K562 (cell line): ENCODE results near the gene DPEP3. TPM values are rescaled to one million over a fixed set of nuclear protein-coding genes. Genes with fewer than 3 reads are reported as not detected.

Experiments used
- CEBPB ChIP-seq: fragments of 450-650 bp; IDR thresholded peaks from 2 replicates; pipeline ENCODE4 v1.6.1; 2016; ENCODE audit warnings: missing genetic modification characterization, missing compliant biosample characterization
- HDAC8 ChIP-seq: fragments of 450-650 bp; IDR thresholded peaks from 2 replicates; pipeline ENCODE4 v1.6.1; 2016; ENCODE audit warnings: mild to moderate bottlenecking, missing genetic modification characterization, moderate library complexity, missing compliant biosample characterization
- HLTF ChIP-seq: fragments of 450-650 bp; IDR thresholded peaks from 2 replicates; pipeline ENCODE4 v1.6.1; 2016
- HMGN3 ChIP-seq: IDR thresholded peaks from 2 replicates; pipeline ENCODE4 v1.6.1; 2011; ENCODE audit warnings: borderline replicate concordance, low read depth, mild to moderate bottlenecking, mixed read lengths, low read length; ENCODE audit not compliant: insufficient read length; ENCODE audit errors: extremely low read depth
- LARP7 ChIP-seq: fragments of 450-650 bp; IDR thresholded peaks from 2 replicates; pipeline ENCODE4 v1.6.1; 2016
- MCM2 ChIP-seq: fragments of 450-650 bp; IDR thresholded peaks from 2 replicates; pipeline ENCODE4 v1.6.1; 2017; ENCODE audit warnings: low read depth, mild to moderate bottlenecking
- MCM3 ChIP-seq: fragments of 450-650 bp; IDR thresholded peaks from 2 replicates; pipeline ENCODE4 v1.6.1; 2016
- NCOA1 ChIP-seq: fragments of 450-650 bp; IDR thresholded peaks from 2 replicates; pipeline ENCODE4 v1.6.1; 2016; ENCODE audit warnings: low read depth
- PPARD ChIP-seq: fragments of 250-450 bp; sonication (Bioruptor Pico); IDR thresholded peaks from 2 replicates; pipeline ENCODE4 v1.8.0; 2022; ENCODE audit warnings: inconsistent platforms, mild to moderate bottlenecking, moderate library complexity
- RBM15 ChIP-seq: fragments of 200-400 bp; formaldehyde crosslinking; IDR thresholded peaks from 2 replicates; pipeline ENCODE4 v1.6.1; 2018; ENCODE audit warnings: mild to moderate bottlenecking, low read length, moderate library complexity; ENCODE audit not compliant: insufficient read depth
- SIRT6 ChIP-seq: IDR thresholded peaks from one replicate; pipeline ENCODE4 v1.6.1; 2012; ENCODE audit warnings: low read depth, mild to moderate bottlenecking, control low read depth, inconsistent platforms, low read length, moderate library complexity
- TBL1XR1 ChIP-seq, 2 experiments: IDR thresholded peaks; 2 replicates each; pipeline ENCODE4 v1.6.1; 2012; ENCODE audit warnings: improper control_type of control experiment in 2 of 2, low read length in 2 of 2, mild to moderate bottlenecking in 1 of 2
- ZNF217 ChIP-seq: sonication (generic); formaldehyde crosslinking; IDR thresholded peaks from 2 replicates; pipeline ENCODE4 v1.8.0; 2022; ENCODE audit warnings: mild to moderate bottlenecking, missing genetic modification reagents
- ZNF589 ChIP-seq: fragments of 200-800 bp; sonication (Bioruptor generic); IDR thresholded peaks from 2 replicates; pipeline ENCODE4 v1.6.1; 2016; ENCODE audit warnings: low read depth, missing genetic modification characterization, missing compliant biosample characterization
- ZNF764 ChIP-seq: fragments of 250-450 bp; sonication (Bioruptor Pico); IDR thresholded peaks from 2 replicates; pipeline ENCODE4 v1.4.0; 2020; ENCODE audit warnings: low read depth, mild to moderate bottlenecking, moderate library complexity
- polyA plus RNA-seq, 8 experiments: library from polyadenylated mRNA; depleted of rRNA in 4 of 8; stranded (reverse) in 5 of 8; unstranded in 3 of 8; fragments of >200 nt; fragmentation: Nextera tagmentation in 2 of 8; fragmentation: Illumina TruSeq in 1 of 8; extraction: Ambion mirVana in 2 of 8; extraction: Trizol in 1 of 8; gene quantifications; 2 replicates each; pipeline versions ENCODE4 v1.2.1 to v1.2.3, GENCODE V29; 2011 to 2014; ENCODE audit warnings: inconsistent platforms in 1 of 8, missing spikeins in 1 of 8
- total RNA-seq, 7 experiments: library from RNA; depleted of rRNA in 6 of 7; stranded (reverse); fragments of >200 nt in 6 of 7; fragmentation: Illumina TruSeq in 2 of 7; extraction: Trizol in 2 of 7; gene quantifications; 2 replicates each; pipeline versions ENCODE4 v1.2.1 to v1.2.3, GENCODE V29; 2011 to 2021; ENCODE audit warnings: low replicate concordance in 1 of 7
- TF ChIP-seq, protein P1 (sequence below): sonication (generic); formaldehyde crosslinking; IDR thresholded peaks from 2 replicates; pipeline ENCODE4 v1.8.0; 2022; ENCODE audit warnings: mild to moderate bottlenecking, missing genetic modification reagents
- TF ChIP-seq, protein P2 (sequence below): fragments of 250-450 bp; sonication (Bioruptor Pico); IDR thresholded peaks from 2 replicates; pipeline ENCODE4 v1.8.0; 2021; ENCODE audit warnings: borderline replicate concordance, mild to moderate bottlenecking, moderate library complexity; ENCODE audit not compliant: poor library complexity, severe bottlenecking
- TF ChIP-seq, protein P3 (sequence below), 2 experiments: fragments of 450-650 bp in 1 of 2; IDR thresholded peaks; 2 replicates each; pipeline ENCODE4 v1.6.1; 2011 to 2017; ENCODE audit warnings: low read depth in 2 of 2, antibody characterized with exemption in 1 of 2, borderline replicate concordance in 1 of 2, low read length in 1 of 2, mild to moderate bottlenecking in 1 of 2, mixed read lengths in 1 of 2; ENCODE audit not compliant: control insufficient read depth in 1 of 2
- TF ChIP-seq, protein P4 (sequence below): fragments of 250-450 bp; sonication (Bioruptor Pico); IDR thresholded peaks from 2 replicates; pipeline ENCODE4 v1.4.0; 2020

DPEP3 gene
- total and polyA plus RNA-seq, 9 of the 15 experiments (the other 6 are each of a cell fraction or from before 2014, with no cell fraction given), result not detected

DNA sequence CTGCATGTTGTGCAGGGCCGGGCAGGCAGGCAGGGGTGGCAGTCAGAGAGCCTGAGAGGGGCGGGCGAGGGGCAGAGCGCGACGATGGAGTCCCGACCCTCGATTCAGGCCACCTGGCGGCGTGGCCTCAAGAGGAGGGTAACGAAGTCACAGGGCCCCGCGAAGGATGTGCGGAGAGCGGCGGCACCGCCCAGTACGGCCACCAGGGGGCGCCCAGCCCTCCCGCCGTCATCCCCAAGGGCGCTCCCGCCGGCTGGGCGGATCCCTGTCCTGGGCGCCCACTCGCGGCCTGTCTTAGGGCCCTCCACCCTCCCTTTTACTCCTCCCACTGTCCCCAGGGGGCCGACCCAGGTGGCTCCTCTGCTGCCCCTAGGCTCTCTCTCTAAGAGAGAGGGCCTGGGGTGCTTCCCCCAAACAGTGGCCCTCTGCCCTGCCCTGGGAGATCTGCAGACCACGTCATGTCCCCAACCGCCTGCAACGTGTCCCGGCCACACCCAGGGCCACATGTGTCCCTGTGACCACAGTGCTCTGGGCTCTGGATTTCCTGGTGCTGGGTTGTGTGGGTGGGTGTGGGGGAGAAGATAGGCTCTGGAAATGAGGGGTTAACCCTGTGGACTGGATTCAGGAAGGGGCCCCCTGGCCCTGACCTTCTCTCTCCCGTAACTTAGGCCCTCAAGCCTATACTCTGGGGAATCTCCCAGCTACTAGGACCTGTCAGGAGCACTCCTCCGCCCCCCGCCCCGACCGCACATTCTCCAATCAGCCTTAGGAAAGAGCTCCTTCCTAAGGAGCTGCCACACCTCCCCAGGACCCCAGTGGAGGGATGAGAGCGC, 13.1 kb upstream of the DPEP3 start (continued):
- TF ChIP-seq ZNF764 (CRISPR knock-in tag) (no peak), PPARD (CRISPR knock-in tag) (no peak), RBM15 (no peak), SIRT6 (no peak), CEBPB (tag) (no peak), ZNF217 (CRISPR knock-in tag) (no peak), MCM3 (no peak), TBL1XR1 (IDR thresholded peaks at IDR 0.05; ENCODE audit: low read length in 2 of 2) (no peak; a peak in 1 of 4 replicates), NCOA1 (0 out of 2 replicates have a peak, but pooled peaks have one; percentile 21), HDAC8 (no peak), MCM2 (no peak), LARP7 (peak; percentile 23; the same call in 1 of the 2 replicates), HLTF (peak; percentile 86; the same call in 1 of the 2 replicates), HMGN3 (peak; percentile 74), ZNF589 (CRISPR knock-in tag) (peak; percentile 82)
- TF ChIP-seq, protein P1, sequence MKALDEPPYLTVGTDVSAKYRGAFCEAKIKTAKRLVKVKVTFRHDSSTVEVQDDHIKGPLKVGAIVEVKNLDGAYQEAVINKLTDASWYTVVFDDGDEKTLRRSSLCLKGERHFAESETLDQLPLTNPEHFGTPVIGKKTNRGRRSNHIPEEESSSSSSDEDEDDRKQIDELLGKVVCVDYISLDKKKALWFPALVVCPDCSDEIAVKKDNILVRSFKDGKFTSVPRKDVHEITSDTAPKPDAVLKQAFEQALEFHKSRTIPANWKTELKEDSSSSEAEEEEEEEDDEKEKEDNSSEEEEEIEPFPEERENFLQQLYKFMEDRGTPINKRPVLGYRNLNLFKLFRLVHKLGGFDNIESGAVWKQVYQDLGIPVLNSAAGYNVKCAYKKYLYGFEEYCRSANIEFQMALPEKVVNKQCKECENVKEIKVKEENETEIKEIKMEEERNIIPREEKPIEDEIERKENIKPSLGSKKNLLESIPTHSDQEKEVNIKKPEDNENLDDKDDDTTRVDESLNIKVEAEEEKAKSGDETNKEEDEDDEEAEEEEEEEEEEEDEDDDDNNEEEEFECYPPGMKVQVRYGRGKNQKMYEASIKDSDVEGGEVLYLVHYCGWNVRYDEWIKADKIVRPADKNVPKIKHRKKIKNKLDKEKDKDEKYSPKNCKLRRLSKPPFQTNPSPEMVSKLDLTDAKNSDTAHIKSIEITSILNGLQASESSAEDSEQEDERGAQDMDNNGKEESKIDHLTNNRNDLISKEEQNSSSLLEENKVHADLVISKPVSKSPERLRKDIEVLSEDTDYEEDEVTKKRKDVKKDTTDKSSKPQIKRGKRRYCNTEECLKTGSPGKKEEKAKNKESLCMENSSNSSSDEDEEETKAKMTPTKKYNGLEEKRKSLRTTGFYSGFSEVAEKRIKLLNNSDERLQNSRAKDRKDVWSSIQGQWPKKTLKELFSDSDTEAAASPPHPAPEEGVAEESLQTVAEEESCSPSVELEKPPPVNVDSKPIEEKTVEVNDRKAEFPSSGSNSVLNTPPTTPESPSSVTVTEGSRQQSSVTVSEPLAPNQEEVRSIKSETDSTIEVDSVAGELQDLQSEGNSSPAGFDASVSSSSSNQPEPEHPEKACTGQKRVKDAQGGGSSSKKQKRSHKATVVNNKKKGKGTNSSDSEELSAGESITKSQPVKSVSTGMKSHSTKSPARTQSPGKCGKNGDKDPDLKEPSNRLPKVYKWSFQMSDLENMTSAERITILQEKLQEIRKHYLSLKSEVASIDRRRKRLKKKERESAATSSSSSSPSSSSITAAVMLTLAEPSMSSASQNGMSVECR (CRISPR knock-in tag), result no peak
- TF ChIP-seq, protein P2, sequence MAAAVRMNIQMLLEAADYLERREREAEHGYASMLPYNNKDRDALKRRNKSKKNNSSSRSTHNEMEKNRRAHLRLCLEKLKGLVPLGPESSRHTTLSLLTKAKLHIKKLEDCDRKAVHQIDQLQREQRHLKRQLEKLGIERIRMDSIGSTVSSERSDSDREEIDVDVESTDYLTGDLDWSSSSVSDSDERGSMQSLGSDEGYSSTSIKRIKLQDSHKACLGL (CRISPR knock-in tag), result no peak
- TF ChIP-seq, protein P3, sequence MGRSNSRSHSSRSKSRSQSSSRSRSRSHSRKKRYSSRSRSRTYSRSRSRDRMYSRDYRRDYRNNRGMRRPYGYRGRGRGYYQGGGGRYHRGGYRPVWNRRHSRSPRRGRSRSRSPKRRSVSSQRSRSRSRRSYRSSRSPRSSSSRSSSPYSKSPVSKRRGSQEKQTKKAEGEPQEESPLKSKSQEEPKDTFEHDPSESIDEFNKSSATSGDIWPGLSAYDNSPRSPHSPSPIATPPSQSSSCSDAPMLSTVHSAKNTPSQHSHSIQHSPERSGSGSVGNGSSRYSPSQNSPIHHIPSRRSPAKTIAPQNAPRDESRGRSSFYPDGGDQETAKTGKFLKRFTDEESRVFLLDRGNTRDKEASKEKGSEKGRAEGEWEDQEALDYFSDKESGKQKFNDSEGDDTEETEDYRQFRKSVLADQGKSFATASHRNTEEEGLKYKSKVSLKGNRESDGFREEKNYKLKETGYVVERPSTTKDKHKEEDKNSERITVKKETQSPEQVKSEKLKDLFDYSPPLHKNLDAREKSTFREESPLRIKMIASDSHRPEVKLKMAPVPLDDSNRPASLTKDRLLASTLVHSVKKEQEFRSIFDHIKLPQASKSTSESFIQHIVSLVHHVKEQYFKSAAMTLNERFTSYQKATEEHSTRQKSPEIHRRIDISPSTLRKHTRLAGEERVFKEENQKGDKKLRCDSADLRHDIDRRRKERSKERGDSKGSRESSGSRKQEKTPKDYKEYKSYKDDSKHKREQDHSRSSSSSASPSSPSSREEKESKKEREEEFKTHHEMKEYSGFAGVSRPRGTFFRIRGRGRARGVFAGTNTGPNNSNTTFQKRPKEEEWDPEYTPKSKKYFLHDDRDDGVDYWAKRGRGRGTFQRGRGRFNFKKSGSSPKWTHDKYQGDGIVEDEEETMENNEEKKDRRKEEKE (IDR thresholded peaks at IDR 0.05; ENCODE audit: borderline replicate concordance in 1 of 2, control insufficient read depth in 1 of 2, low read depth in 2 of 2, low read length in 1 of 2), result no peak
- TF ChIP-seq, protein P4, sequence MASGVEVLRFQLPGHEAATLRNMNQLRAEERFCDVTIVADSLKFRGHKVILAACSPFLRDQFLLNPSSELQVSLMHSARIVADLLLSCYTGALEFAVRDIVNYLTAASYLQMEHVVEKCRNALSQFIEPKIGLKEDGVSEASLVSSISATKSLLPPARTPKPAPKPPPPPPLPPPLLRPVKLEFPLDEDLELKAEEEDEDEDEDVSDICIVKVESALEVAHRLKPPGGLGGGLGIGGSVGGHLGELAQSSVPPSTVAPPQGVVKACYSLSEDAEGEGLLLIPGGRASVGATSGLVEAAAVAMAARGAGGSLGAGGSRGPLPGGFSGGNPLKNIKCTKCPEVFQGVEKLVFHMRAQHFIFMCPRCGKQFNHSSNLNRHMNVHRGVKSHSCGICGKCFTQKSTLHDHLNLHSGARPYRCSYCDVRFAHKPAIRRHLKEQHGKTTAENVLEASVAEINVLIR, result peak; percentile 44
